HG02763 (cell line): ENCODE data around the gene ZFP3.
"Not testable (repeated sequence)": the region's sequence is repeated elsewhere in the genome, so short reads cannot be mapped to it uniquely, and the experiment has no call there.

Experiments
- ATAC-seq: cut with Tn5 transposase; IDR thresholded peaks from one replicate; pipeline ENCODE4 v1.9.1; 2021; ENCODE audit warnings: mild to moderate bottlenecking, moderate library complexity; ENCODE audit not compliant: unreplicated experiment

Gene ZFP3

DNA sequence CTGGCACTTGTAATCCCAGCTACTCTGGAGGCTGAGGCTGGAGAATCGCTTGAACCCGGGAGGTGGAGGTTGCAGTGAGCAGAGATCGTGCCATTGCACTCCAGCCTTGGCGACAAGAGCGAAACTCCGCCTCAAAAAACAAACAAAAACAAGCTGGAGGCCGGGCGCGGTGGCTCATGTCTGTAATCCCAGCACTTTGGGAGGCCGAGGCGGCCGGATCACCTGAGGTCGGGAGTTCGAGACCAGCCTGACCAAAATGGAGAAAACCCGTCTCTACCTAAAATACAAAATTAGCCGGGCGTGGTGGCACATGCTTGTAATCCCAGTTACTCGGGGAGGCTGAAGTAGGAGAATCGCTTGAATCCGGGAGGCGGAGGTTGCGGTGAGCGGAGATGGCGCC lies 992 bp upstream of the ZFP3 start:
- not testable (repeated sequence) for ATAC-seq

DNA sequence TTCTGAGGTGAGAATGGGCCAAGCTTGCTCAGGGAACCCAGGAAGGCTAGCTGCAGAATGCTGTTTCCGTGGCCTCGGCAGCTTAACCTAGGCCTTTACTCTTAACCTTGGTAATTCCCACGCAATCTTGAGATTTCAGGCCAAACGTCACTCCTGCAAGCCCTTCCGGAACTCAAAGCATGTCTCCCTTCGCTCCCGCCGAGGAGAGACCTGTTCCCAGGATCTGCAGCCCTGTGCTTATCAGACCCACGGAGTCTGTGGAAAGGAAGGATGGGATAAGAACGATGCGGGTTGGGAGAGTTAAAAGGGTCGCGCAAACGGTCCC lies 524 bp upstream of the ZFP3 start:
- ATAC-seq = no peak

DNA sequence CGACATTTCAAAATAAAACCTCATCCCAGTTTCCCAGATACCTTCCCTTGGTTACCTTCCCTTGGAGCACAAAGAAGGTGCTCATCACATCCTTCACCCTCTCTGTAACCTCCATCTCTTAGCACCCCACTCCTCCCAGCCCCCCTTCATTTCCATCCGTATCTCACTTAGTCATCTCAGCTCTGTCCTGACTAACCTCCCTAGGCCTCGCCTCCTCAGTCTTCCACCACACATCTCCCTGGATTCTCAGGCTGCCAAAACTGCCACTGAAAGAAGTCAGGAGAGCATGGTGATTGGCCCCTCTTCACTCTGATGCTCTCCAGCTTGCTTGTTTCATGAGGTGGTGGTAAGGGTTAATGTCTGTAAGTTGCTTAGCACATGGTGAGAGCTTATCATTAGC lies 2.3 kb downstream of the ZFP3 start:
- no peak for ATAC-seq

DNA sequence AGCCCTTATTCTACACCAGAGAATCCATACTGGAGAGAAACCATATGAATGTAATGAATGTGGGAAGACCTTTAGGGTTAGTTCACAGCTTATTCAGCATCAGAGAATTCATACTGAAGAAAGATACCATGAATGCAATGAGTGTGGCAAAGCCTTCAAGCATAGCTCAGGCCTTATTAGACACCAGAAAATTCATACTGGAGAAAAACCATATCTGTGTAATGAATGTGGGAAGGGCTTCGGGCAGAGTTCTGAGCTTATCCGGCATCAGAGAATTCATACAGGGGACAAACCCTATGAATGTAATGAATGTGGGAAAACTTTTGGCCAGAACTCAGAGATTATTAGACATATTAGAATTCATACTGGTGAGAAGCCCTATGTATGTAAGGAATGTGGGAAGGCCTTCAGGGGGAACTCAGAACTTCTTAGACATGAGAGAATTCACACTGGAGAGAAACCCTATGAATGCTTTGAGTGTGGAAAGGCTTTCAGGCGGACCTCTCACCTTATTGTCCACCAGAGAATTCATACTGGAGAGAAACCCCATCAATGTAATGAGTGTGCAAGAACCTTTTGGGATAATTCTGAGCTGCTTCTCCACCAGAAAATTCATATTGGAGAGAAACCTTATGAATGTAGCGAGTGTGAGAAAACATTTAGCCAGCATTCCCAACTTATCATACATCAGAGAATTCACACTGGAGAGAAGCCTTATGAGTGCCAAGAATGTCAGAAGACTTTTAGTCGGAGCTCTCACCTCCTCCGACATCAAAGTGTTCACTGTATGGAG lies 14.1 kb downstream of the ZFP3 start:
- ATAC-seq = no peak

DNA sequence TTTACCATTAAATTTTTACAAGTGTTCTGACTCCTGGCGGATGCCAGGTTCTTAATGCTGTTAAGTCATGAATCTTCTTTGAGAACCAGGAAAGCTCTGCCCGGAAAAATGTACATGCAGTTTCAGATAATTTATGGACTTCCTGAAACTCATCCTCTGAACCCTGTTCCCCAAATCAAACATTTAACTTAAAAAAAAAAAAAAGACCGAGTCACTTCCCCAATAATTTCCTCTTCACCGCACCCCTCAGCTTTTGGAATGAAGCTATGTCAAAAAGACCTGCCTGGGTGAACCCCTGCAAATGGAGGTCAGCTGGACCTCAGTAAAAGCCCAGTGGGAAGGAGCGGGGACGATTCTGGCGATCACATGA lies 18.4 kb downstream of the ZFP3 start:
- ATAC-seq = no peak

DNA sequence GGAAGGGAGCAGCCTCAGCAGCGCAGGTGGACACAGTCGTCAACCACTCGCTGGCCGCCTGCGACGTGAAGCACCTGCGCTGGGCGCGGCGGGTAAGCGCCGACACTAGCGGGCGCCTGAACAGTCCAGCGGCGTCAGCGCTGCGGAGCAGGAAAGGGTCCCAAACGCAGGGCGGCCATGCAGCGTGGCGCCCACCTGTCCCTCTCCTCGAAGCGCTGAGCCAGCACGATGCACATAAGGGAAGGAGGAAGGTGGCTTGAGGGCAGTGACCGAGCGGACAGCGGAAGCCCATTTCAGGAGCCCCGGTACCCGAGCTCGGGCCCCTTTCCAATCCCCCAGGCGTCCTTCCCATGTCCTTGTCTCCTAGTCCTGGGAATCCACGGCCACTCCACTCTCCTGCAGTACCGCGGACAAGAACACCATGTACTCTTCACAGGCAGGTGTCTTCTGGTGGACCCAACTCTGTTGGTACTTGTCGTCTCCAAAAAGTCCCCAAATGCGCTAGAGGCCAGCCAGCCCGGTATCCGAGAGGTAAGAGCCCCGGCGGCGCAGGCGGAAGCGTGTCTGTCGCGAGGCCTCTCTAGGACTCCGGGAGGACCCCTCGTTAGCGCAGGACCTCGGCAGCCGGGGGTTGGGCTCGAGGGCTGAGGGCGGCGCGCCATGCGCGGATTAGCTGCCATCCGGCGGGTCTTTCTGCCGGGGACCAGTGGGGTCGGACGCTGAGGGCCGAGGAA lies 19.0 kb downstream of the ZFP3 start:
- no peak for ATAC-seq

DNA sequence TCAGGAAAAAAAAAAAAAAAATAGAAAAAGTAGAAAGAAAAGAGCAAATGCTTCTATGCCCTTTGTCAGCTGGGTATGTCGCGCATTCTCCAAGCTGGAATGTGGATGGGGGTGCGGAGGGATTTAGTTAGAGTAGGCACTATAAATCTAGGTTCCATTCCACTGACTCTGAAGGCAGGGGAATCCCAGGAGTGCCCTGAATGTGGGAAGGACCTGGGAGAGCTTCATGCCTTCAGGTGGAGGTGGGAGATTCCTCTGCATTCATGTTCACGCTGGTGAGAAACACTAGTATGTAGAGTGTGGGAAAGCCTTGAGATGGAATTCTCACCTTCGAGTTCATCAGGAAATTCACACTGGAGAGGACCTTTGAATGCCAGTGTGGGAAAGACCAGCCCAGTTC lies 21.0 kb downstream of the ZFP3 start:
- no peak for ATAC-seq

DNA sequence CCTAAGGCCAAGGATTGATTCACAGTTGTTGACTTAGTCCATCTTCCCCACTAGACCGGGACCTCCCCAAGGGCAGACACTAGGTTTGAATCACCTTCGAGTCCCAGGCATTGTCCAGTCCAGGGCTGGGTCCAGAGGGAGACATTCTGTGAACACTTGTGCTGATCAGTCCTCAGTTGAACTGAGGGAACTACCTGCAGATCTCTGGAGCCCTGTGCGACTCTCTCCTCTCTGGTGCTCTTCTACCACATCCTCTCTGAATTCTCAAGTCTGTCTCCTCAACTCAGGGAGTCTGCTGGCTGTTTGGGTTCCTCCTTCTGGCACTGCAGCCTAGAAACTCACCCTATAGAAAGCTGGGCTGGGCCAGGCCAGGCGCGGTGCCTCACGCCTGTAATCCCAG lies 22.6 kb downstream of the ZFP3 start:
- no peak for ATAC-seq

DNA sequence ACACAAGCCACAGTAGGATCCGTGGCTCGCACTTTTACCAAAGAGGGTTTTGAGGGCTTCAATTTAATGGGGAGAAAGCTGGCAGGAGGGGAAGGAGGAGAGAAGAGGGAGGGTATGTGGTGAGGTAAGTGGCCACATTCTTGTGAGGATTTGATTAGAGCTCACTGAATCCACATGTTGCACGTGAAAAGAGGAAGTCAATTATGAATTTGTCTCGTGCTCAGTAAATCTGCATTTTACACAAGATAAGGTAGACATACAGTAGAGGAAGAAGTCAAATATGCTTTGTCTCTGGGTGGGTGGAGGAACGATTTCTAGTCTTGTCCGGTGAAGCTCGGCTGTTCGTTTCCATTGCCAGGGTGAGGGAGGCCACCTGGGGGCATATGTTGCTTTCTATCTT lies 32.5 kb downstream of the ZFP3 start:
- no peak for ATAC-seq

DNA sequence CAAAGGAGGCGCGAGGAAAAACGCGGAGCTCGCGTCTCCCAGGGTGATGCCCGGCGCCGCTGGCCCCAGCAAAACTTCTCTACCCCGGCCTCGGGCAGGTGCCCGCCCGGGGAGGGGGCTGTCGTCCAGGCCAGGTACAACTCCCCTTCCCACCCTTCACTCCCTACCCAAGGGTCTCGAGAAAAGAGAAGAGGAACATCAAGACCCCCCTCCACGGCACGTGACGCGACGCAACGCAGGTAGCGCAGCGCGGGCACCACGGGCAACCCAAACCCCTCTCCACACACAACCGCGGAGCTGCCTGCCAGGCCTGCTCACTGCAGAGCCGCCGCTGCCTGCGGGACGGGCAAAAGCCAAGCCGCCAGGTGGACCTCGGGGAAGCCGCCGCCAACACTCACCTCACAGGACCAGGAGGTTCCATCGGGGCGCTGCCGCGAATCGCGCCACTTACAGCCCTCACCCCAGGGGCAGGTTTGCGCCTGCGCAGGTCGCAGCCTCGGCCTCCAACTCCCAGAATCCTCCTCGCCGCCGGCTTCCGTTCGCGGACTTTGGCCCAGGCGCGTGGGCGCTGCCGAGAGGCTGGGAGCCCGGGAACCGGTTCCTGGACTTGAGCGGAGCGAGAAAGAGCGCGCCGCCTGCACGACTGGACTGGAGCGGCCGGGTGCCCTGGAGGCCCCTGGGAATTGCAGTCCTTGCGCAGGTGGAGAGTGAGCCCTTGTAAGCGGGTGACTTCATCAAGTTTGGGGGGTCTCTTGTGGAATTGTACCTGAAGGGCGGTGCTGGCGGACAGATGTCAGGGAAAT lies 33.3 kb downstream of the ZFP3 start, which contains the start of gene ZNF232:
Gene ZNF232 (minus strand): TSS at position 477 of the 803 bp plus-strand sequence. CDS start 56 bp downstream, at position 421.
- peak; percentile 84 for ATAC-seq

DNA sequence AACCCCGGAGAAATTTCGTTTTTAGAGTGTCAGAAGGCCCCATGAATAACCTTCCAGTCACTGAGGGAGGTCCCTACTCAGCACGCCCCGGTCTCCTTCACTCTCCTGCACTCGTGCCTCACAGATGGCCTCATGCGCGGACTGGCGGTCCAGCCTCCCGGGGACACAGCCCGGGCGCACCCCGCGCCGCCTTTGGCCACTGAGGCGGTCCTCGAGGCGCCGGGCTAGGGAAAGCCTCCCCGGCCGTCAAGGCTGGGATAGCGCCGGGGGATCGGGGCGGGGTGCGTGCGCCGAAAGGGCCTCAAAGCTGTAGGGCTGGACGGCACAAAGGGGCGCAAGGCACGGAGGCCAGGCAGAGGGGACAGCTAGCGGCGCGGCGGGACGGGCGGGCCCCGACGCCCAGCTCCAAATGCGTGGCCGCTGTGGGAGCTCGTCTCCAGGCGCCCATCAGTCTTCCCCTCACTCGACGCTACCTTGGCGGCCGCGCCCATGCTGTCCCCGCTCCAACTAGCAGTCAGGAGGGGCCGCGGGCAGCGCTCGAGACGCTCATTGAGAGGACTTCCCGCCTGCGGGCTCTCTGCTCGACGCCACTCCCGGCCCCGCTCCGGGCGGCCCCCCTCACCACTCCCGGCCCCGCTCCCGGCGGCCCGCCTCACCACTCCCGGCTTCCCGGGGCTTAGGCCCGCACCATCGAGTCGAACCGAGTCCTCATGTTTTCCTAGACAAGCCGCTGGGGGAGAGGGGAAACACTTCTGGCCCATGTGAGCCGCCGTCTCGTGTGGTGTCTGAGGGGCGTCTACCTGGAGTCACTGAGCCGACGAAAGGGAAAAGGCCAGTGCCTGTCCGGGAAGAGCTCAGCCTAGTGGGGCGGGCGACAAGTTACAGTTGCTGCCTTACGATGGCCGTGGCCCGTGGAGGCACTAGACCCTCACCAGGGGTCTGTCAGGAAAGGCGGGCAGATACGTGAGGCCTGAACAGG lies 37.7 kb downstream of the ZFP3 start, which contains the start of gene USP6:
Gene USP6 (plus strand): TSS at position 360 of the 979 bp plus-strand sequence. CDS start 14,336 bp downstream, outside the sequence.
- ATAC-seq = no peak

DNA sequence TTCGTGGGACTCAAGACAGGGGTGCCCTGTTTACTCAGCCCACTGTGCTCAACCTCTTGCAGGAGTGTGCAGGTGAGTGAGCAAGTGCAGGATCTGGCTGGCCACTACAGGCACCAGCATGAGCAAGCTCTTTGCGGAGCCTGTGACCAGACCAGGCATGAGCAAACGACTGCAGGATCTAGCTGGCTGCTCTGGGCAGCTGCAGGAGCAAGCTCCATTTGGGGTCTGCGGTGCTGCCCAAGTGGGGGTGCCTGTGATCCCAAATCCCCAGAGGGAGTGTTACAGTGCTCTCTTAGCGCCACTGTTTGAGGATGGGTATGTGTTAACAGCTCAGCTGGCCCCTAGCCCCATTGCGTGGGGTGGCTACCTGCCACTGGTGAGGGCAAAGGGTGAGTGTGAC lies 40.0 kb downstream of the ZFP3 start:
- ATAC-seq = no peak

DNA sequence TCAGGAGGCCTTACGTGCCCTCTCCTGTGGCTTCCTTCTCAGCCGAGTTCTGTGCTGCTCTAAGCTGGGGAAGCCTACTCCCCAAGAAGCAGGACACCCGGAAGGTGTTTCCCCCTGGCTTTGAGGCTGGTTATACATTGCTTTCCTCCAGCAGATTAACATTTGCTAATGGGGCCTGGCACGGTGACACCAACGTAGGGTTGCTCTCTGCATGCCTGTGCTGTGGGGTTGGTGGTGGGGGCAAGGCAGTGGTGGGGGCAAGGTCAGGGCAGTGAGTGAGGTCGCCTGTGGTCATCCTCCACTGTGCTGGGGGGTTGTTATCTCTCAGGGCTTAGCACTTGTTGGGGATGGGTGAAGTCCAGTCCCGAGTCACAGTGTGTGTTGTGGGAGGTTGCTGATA lies 41.8 kb downstream of the ZFP3 start:
- ATAC-seq = no peak

DNA sequence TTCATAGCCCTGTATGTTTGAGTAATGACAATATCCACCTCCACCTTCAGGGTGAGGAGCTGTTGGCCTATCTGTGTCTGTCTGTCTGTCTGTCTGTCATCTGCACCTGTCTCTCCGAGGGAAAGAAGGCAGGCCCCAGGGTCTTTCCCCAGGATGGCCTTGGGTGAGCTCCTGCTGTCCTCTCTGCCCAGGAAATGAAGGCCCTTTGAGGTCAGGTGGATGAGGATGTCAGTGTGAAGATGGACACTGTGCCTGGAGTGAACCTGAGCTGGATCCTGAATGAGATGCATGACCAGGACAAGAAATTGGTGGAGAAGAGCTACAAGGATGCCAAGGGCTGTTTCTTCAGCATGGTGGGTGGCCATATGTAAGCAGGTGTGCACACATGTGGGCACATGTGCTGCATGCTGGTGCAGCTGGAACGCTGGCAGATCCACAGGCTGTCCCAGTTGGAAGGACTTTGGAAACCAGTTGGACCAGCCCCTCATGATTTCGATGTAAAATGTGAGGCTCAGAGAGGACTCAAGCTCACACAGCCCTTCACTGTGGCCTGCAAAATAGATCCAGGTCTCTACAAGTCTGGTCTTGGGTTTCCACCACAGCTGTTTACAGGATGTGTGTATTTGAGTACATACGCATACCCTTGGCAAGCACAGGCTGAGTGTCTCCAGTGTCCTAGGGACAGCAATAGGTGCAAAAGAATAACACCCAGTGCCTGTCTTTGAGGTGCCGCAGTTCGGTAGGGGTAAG lies 42.3 kb downstream of the ZFP3 start:
- not testable (repeated sequence) for ATAC-seq

DNA sequence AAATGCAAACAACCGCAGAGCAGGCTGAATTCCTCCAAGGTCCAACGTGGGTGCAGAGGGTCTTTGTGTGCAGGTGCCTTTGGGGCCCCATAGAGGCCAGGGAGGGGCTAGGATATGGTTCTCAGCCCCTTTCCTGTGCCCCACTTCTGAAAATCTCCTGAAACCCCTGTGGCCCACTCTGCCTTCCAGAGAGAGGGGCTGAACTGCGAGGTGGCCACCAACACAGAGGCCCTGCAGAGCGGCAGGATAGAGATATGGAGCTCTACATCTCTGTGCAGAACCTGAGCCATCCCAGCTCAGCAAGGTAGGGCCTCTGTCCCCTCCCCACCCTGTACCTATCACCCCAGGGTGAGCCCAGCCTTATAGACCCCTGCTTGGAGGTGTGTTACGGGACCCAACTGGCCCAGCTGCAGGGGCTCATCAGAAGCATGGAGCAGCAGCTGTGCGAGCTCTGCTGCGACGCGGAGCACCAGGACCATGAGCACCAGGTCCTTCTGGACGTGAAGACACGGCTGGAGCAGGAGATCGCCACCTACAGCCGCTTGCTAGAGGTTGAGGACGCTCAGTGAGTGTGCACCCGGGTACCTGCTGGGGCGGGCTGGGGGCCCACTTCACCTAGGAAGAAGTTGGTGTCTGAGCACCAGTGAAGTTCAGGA lies 43.0 kb downstream of the ZFP3 start:
- no peak for ATAC-seq

DNA sequence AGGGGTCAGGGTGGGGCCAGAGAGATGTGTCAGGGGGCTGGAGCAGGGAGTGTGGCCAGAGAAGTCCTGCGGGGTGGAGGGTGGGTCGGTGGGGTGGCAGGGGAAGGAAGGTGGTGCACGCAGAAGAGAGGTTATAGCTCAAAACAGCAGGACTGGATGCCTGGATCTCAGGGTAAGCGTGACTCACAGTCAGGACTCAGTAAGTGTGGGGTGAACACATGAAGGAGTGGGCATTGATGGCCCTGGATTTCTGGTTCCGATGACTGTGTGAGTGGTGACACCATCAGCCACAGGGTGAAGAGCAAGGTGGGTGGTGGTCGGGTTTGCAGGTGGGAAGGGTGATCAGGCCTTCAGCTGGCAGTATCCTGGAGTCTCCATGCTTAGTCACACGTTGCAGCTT lies 43.8 kb downstream of the ZFP3 start:
- ATAC-seq = not testable (repeated sequence)

DNA sequence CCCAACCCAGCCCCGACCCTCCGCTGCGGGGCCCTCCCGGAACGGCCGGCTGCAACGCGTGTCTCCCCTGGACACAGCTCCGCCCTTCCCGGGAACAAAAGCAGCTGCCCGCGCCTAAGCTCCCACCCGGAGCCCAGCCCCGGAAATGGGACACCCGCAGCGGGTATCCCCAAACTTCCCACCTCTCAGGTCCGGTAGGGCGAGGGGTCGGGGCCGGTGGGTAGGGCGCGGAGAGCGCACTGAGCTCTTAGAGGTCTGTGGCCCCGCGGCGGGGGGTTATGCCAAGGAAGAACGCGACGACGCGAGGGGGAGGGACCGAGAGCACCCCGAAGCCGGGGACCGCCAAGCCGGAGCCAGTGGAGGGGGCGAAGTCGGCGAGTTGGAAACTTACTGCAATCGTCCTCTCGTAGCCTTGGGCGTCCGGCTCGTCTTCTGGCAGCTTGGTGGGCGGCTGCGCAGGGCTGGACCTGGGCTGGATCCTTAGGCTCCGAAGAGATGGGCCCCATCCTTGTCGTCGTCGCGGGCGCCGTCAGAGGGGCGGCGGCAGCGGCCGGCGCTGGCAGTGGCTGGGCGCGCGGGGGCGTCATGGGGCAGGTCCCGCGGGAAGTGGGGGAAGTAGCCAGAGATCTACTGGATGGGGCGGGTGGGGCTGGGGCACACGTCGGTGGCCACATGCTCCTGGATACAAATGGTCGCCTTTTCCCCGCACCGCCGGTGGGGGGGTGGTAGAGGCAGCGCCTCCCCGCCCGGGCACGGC lies 44.5 kb downstream of the ZFP3 start:
- no peak for ATAC-seq

DNA sequence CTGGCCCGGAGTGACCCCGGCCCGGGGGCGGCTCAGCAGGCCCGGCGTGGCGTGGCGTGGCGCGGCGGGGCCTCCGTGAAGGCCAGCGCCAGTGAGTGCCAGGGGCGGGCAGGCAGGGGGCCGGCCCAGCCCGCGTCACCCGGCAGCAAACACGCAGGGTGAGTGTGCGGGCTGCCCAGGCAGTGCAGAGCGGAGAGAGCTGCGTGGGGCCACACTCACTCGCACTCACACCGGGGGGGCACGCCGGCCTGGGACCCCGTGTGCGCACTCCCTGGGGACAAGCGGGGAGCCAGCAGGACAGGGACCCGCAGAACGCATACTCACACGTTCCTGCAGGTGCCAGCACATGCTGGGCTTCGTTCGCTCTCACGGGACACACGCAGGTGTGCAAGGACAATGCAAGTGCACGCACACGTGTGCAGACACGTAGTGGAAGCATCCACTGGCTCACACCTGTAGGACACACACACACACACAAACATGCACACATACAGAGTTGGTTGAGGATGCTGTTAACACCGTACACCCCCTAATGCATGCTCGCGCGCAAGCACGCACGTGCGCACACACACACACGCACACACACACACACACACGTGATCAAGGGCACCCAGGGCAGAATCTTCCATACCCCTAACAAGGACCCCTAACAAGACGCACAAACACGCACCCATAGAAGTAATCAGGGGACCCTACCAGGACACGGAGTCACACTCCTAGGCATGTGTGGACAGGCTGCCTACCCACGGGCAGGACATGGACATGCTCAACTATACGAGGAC lies 45.3 kb downstream of the ZFP3 start:
- no peak for ATAC-seq
